H1 (cell line): ENCODE results near the gene GPR176. TPM values are rescaled to one million over a fixed set of nuclear protein-coding genes. Genes with fewer than 3 reads are reported as not detected.

Experiments
- CTCF ChIA-PET: fragments of 300-600 bp; sonication (Branson Sonifier 250); formaldehyde crosslinking; loops from one replicate; lab custom pipeline; 2021; ENCODE audit not compliant: partially characterized antibody; lab: Charles Lee
- POLR2A ChIA-PET: fragments of 300-600 bp; sonication (Branson Sonifier 250); formaldehyde crosslinking; loops from one replicate; lab custom pipeline; 2021; ENCODE audit warnings: inconsistent platforms; ENCODE audit not compliant: partially characterized antibody; lab: Charles Lee
- DNase-seq, 2 experiments: peaks; one replicate each; pipeline versions ENCODE4 v3.0.0 to v3.0.0-alpha.2; 2010 to 2022; ENCODE audit warnings: low spot score in 2 of 2, low read depth in 1 of 2, mixed read lengths in 1 of 2
- FAIRE-seq: peaks from 2 replicates; lab custom pipeline; 2011; peaks lifted over from hg19 to GRCh38; lab: Jason Lieb, UNC
- H2AFZ ChIP-seq: 2 replicates; pipeline ENCODE4 v1.8.1; 2012; ENCODE audit warnings: low read length, inconsistent platforms
- H2AK5ac ChIP-seq: 2 replicates; pipeline ENCODE4 v1.6.1; 2013; ENCODE audit warnings: low read depth, low read length
- H2BK120ac ChIP-seq: replicated peaks from 2 replicates; pipeline ENCODE3; 2013; ENCODE audit warnings: low read depth, low read length, inconsistent platforms
- H2BK12ac ChIP-seq: 2 replicates; pipeline ENCODE4 v1.6.1; 2013; ENCODE audit warnings: low read depth, low read length
- H2BK15ac ChIP-seq: 2 replicates; pipeline ENCODE4 v1.6.1; 2013; ENCODE audit warnings: low read length
- H2BK20ac ChIP-seq: 2 replicates; pipeline ENCODE4 v1.6.1; 2013; ENCODE audit warnings: low read length
- H2BK5ac ChIP-seq: 2 replicates; pipeline ENCODE4 v1.6.1; 2013; ENCODE audit warnings: low read depth, low read length
- H3K14ac ChIP-seq: 2 replicates; pipeline ENCODE4 v1.6.1; 2013; ENCODE audit warnings: inconsistent platforms; ENCODE audit not compliant: insufficient read length
- H3K18ac ChIP-seq: 2 replicates; pipeline ENCODE4 v1.6.1; 2013; ENCODE audit warnings: low read length; ENCODE audit errors: extremely low read depth
- H3K23ac ChIP-seq: 2 replicates; pipeline ENCODE4 v1.6.1; 2013; ENCODE audit warnings: inconsistent platforms; ENCODE audit not compliant: insufficient read length
- H3K23me2 ChIP-seq: 2 replicates; pipeline ENCODE4 v1.6.1; 2013; ENCODE audit warnings: low read depth, low read length
- H3K27ac ChIP-seq: 2 replicates; pipeline ENCODE4 v1.6.1; 2011; ENCODE audit warnings: low read depth, low read length, inconsistent platforms
- H3K27me3 ChIP-seq, 4 experiments: replicated peaks in 1 of 4; 1 replicate in 1 of 4; 2 replicates in 3 of 4; pipeline versions ENCODE4 v1.6.1 to v1.8.1; 2011 to 2013; ENCODE audit warnings: low read length in 3 of 4, mild to moderate bottlenecking in 3 of 4, inconsistent platforms in 2 of 4, mixed read lengths in 2 of 4, moderate library complexity in 1 of 4; ENCODE audit not compliant: control insufficient read depth in 3 of 4, insufficient read depth in 3 of 4; ENCODE audit errors: extremely low read depth in 1 of 4
- H3K36me3 ChIP-seq, 4 experiments: 2 replicates each; pipeline versions ENCODE4 v1.6.1 to v1.8.1; 2011 to 2013; ENCODE audit warnings: mild to moderate bottlenecking in 4 of 4, low read length in 3 of 4, moderate library complexity in 2 of 4, control low read depth in 1 of 4, inconsistent platforms in 1 of 4; ENCODE audit not compliant: insufficient read depth in 4 of 4, control insufficient read depth in 2 of 4
- H3K4ac ChIP-seq: replicated peaks from 2 replicates; pipeline ENCODE3; 2013; ENCODE audit warnings: low read length, low read depth, mixed read lengths, inconsistent platforms; ENCODE audit not compliant: insufficient read length
- H3K4me1 ChIP-seq, 4 experiments: replicated peaks in 1 of 4; 1 replicate in 1 of 4; 2 replicates in 3 of 4; pipeline versions ENCODE4 v1.6.1 to v1.8.1; 2011 to 2013; ENCODE audit warnings: low read length in 3 of 4, inconsistent platforms in 2 of 4, mixed read lengths in 1 of 4; ENCODE audit not compliant: insufficient read depth in 4 of 4, control insufficient read depth in 3 of 4
- H3K4me2 ChIP-seq, 2 experiments: 2 replicates each; pipeline versions ENCODE4 v1.6.1 to v1.8.1; 2011 to 2013; ENCODE audit warnings: low read depth in 2 of 2, low read length in 2 of 2, control low read depth in 1 of 2, inconsistent platforms in 1 of 2, mild to moderate bottlenecking in 1 of 2; ENCODE audit not compliant: insufficient read depth in 1 of 2
- H3K4me3 ChIP-seq, 4 experiments: fragments of 200-600, 300-600 bp in 1 of 4; sonication (generic), shearing (Covaris generic), sonication (Bioruptor Twin) in 1 of 4; 2 replicates each; pipeline versions ENCODE4 v1.5.1 to v1.8.1; 2011 to 2016; ENCODE audit warnings: low read length in 4 of 4, low read depth in 3 of 4, control low read depth in 2 of 4, inconsistent platforms in 2 of 4, mild to moderate bottlenecking in 2 of 4, mixed read lengths in 1 of 4, moderate library complexity in 1 of 4; ENCODE audit not compliant: insufficient read depth in 2 of 4; ENCODE audit errors: extremely low read depth in 1 of 4
- H3K56ac ChIP-seq: replicated peaks from 2 replicates; pipeline ENCODE3; 2013; ENCODE audit warnings: low read depth, mild to moderate bottlenecking, mixed read lengths, low read length, inconsistent platforms; ENCODE audit not compliant: insufficient read length
- H3K79me1 ChIP-seq: 2 replicates; pipeline ENCODE4 v1.6.1; 2013; ENCODE audit warnings: low read depth, low read length, control low read depth
- H3K79me2 ChIP-seq, 2 experiments: 2 replicates each; pipeline versions ENCODE4 v1.6.1 to v1.8.1; 2012 to 2013; ENCODE audit warnings: low read length in 2 of 2, mild to moderate bottlenecking in 2 of 2, inconsistent platforms in 1 of 2; ENCODE audit not compliant: insufficient read depth in 2 of 2, control insufficient read depth in 1 of 2
- H3K9ac ChIP-seq, 4 experiments: replicated peaks in 1 of 4; 1 replicate in 1 of 4; 2 replicates in 3 of 4; pipeline versions ENCODE4 v1.6.1 to v1.8.1; 2011 to 2013; ENCODE audit warnings: low read depth in 3 of 4, low read length in 3 of 4, control low read depth in 2 of 4, mild to moderate bottlenecking in 2 of 4, moderate library complexity in 2 of 4, inconsistent platforms in 1 of 4; ENCODE audit errors: extremely low read depth in 1 of 4
- H3K9me3 ChIP-seq, 2 experiments: 2 replicates each; pipeline versions ENCODE4 v1.6.1 to v1.8.1; 2012 to 2013; ENCODE audit warnings: mild to moderate bottlenecking in 2 of 2, moderate library complexity in 2 of 2, control low read depth in 1 of 2, inconsistent platforms in 1 of 2, low read depth in 1 of 2, low read length in 1 of 2, mixed read lengths in 1 of 2; ENCODE audit not compliant: insufficient read depth in 2 of 2
- H4K20me1 ChIP-seq, 2 experiments: replicated peaks in 1 of 2; 2 replicates each; pipeline versions ENCODE3 to v1.8.1; 2011 to 2013; ENCODE audit warnings: inconsistent platforms in 2 of 2, low read length in 2 of 2, mild to moderate bottlenecking in 1 of 2; ENCODE audit not compliant: insufficient read depth in 2 of 2, control insufficient read depth in 1 of 2
- H4K5ac ChIP-seq: 2 replicates; pipeline ENCODE4 v1.6.1; 2013; ENCODE audit warnings: low read length, low read depth, mixed read lengths, inconsistent platforms; ENCODE audit not compliant: insufficient read length
- H4K8ac ChIP-seq: 2 replicates; pipeline ENCODE4 v1.8.0; 2013; ENCODE audit warnings: mild to moderate bottlenecking, moderate library complexity, low read length, inconsistent platforms; ENCODE audit not compliant: insufficient read depth; ENCODE audit errors: extremely low read depth
- H4K91ac ChIP-seq: replicated peaks from 2 replicates; pipeline ENCODE3; 2013; ENCODE audit warnings: low read length, mixed read lengths, inconsistent platforms; ENCODE audit not compliant: insufficient read length
- EP300 ChIP-seq, 2 experiments: IDR thresholded peaks; 1 replicate in 1 of 2; 2 replicates in 1 of 2; pipeline ENCODE4 v1.6.1; 2011 to 2012; ENCODE audit warnings: low read depth in 2 of 2, low read length in 2 of 2, mild to moderate bottlenecking in 2 of 2, borderline replicate concordance in 1 of 2, inconsistent platforms in 1 of 2, moderate library complexity in 1 of 2
- EZH2 ChIP-seq: fragments of 200-600 bp; sonication (generic); IDR thresholded peaks from 2 replicates; pipeline ENCODE4 v1.7.1; 2012; ENCODE audit warnings: low read depth, mild to moderate bottlenecking, moderate library complexity, low read length, inconsistent platforms; ENCODE audit not compliant: severe bottlenecking
- KDM4A ChIP-seq: IDR thresholded peaks from one replicate; pipeline ENCODE4 v1.7.1; 2012; ENCODE audit warnings: low read depth, mild to moderate bottlenecking, moderate library complexity, low read length, inconsistent platforms; ENCODE audit not compliant: severe bottlenecking
- NANOG ChIP-seq: IDR thresholded peaks from 2 replicates; pipeline ENCODE4 v1.6.1; 2011; ENCODE audit warnings: low read length, low read depth, mild to moderate bottlenecking, inconsistent platforms; ENCODE audit not compliant: insufficient read depth, poor library complexity, severe bottlenecking
- NRF1 ChIP-seq: IDR thresholded peaks from 2 replicates; pipeline ENCODE4 v1.6.1; 2011; ENCODE audit warnings: mild to moderate bottlenecking, low read depth, low read length, improper control_type of control experiment
- PHF8 ChIP-seq: fragments of 200-600 bp; sonication (generic); conservative IDR thresholded peaks from 2 replicates; pipeline ENCODE4 v1.7.1; 2012; ENCODE audit warnings: low read depth, mild to moderate bottlenecking, inconsistent platforms, low read length, moderate library complexity
- SIN3A ChIP-seq, 2 experiments: IDR thresholded peaks in 1 of 2; conservative IDR thresholded peaks in 1 of 2; 2 replicates each; pipeline ENCODE4 v1.6.1; 2011 to 2012; ENCODE audit warnings: low read length in 2 of 2, improper control_type of control experiment in 1 of 2, low read depth in 1 of 2, mild to moderate bottlenecking in 1 of 2
- SP2 ChIP-seq: IDR thresholded peaks from 2 replicates; pipeline ENCODE4 v1.6.1; 2012; ENCODE audit warnings: mild to moderate bottlenecking, low read length, inconsistent platforms
- TAF1 ChIP-seq: IDR thresholded peaks from 2 replicates; pipeline ENCODE4 v1.6.1; 2011; ENCODE audit warnings: mild to moderate bottlenecking, low read depth, low read length
- WGBS, 2 experiments: shearing (Covaris generic) in 1 of 2; methylation state at CpG; one replicate each; pipeline versions ENCODE4 v1.1.6 to v1.1.7; 2013 to 2015; ENCODE audit warnings: low lambda C conversion rate in 2 of 2, mixed read lengths in 2 of 2, inconsistent platforms in 1 of 2, low coverage in 1 of 2, missing lambda C conversion rate in 1 of 2; ENCODE audit not compliant: insufficient replicate concordance in 2 of 2, insufficient coverage in 1 of 2, insufficient read length in 1 of 2; ENCODE audit errors: extremely low coverage in 1 of 2, missing lambda C conversion rate in 1 of 2; 5-methylcytosine and 5-hydroxymethylcytosine counted together
- polyA plus RNA-seq, 7 experiments: library from polyadenylated mRNA; depleted of rRNA in 3 of 7; stranded (reverse) in 5 of 7; unstranded in 2 of 7; fragments of >200 nt in 5 of 7; fragments of 200-250 nt in 2 of 7; gene quantifications; 1 replicate in 5 of 7; 2 replicates in 1 of 7; 4 replicates in 1 of 7; pipeline versions ENCODE4 v1.2.1 to v1.2.3, GENCODE V29; 2011 to 2013; ENCODE audit warnings: missing spikeins in 2 of 7, mixed read lengths in 2 of 7
- total RNA-seq: library from RNA; stranded (reverse); fragmentation: NEBNext Ultra II Directional; extraction: Animal tissue kit (Norgen Biotek cat#: 25700); gene quantifications from 2 replicates; pipeline ENCODE4 v1.2.1, GENCODE V29; 2021
- TF ChIP-seq, protein P1 (sequence below), 3 experiments: IDR thresholded peaks; 1 replicate in 2 of 3; 2 replicates in 1 of 3; pipeline versions ENCODE4 v1.5.1 to v1.6.1; 2011; ENCODE audit warnings: low read length in 3 of 3, mild to moderate bottlenecking in 3 of 3, inconsistent platforms in 2 of 3, low read depth in 1 of 3, moderate library complexity in 1 of 3; ENCODE audit not compliant: insufficient read depth in 1 of 3; ENCODE audit errors: control extremely low read depth in 1 of 3

The GPR176 gene
- total and polyA plus RNA-seq, 2 of the 8 experiments (the other 6 are each of a cell fraction or from before 2014, with no cell fraction given), result 190 to 281 TPM

DNA sequence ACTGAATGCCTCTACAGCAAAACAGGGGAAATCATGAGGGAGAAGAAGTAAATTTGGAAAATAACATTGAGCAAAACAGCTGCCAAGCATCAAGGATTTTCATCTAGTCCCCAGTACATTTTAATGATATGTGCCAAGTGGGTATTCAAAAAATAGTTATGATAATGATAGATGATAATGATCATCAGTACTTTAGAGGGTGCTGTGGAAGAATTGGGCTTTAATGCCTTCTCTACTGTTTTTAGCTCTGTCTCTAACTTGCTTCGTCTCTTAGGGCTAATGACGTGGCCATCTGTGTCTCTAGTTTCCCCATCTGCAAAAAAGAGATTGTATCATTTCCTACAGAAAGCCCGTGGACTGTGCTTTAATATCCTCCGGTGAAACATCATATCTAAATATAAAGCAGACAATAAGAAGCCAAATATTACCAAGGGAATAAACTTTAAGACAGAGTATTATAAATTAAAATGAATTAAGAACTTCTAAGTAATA is 127.2 kb downstream of the GPR176 start:
- H2AK5ac ChIP-seq, result no peak overlapping the region
- CTCF ChIA-PET, result no interaction called here
- H2AFZ ChIP-seq, result no peak overlapping the region
- no peak for TF ChIP-seq EP300 (IDR thresholded peaks at IDR 0.05; ENCODE audit: borderline replicate concordance in 1 of 2, low read depth in 2 of 2, low read length in 2 of 2)
- no peak for TF ChIP-seq NRF1
- no peak for TF ChIP-seq TAF1
- no peak for TF ChIP-seq PHF8
- TF ChIP-seq SP2, result no peak
- TF ChIP-seq, protein P1, sequence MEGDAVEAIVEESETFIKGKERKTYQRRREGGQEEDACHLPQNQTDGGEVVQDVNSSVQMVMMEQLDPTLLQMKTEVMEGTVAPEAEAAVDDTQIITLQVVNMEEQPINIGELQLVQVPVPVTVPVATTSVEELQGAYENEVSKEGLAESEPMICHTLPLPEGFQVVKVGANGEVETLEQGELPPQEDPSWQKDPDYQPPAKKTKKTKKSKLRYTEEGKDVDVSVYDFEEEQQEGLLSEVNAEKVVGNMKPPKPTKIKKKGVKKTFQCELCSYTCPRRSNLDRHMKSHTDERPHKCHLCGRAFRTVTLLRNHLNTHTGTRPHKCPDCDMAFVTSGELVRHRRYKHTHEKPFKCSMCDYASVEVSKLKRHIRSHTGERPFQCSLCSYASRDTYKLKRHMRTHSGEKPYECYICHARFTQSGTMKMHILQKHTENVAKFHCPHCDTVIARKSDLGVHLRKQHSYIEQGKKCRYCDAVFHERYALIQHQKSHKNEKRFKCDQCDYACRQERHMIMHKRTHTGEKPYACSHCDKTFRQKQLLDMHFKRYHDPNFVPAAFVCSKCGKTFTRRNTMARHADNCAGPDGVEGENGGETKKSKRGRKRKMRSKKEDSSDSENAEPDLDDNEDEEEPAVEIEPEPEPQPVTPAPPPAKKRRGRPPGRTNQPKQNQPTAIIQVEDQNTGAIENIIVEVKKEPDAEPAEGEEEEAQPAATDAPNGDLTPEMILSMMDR (IDR thresholded peaks at IDR 0.05; ENCODE audit: control extremely low read depth in 1 of 3, insufficient read depth in 1 of 3, low read depth in 1 of 3, low read length in 3 of 3), result no peak
- TF ChIP-seq SIN3A (conservative IDR thresholded peaks at IDR 0.05 in 1 of 2, IDR thresholded peaks at IDR 0.05 in 1 of 2; ENCODE audit: low read depth in 1 of 2, low read length in 2 of 2), result no peak
- TF ChIP-seq KDM4A, result no peak
- TF ChIP-seq EZH2, result no peak
- no peak for TF ChIP-seq NANOG

More for the DNA sequence above, 127.2 kb downstream of the GPR176 start:
- H3K79me1 ChIP-seq, result no peaks in the 10 kb centered on the region
- H3K4me3 ChIP-seq, result no peak overlapping the region
- H2BK12ac ChIP-seq, result no peak overlapping the region
- no peaks in the 10 kb centered on the region for H3K79me2 ChIP-seq
- no peak overlapping the region for H4K8ac ChIP-seq
- no peak overlapping the region for H3K14ac ChIP-seq
- H2BK20ac ChIP-seq, result no peak overlapping the region
- no peaks in the 10 kb centered on the region for H3K9me3 ChIP-seq
- no peaks in the 10 kb centered on the region for H3K27me3 ChIP-seq
- H2BK120ac ChIP-seq, result no peak overlapping the region
- H3K27ac ChIP-seq, result no peak overlapping the region
- no peak overlapping the region for H2BK15ac ChIP-seq
- H3K36me3 ChIP-seq, result no peaks in the 10 kb centered on the region
- H3K9ac ChIP-seq, result no peak overlapping the region
- no peak overlapping the region for H3K4me2 ChIP-seq
- H2BK5ac ChIP-seq, result no peak overlapping the region
- H3K23me2 ChIP-seq, result no peaks in the 10 kb centered on the region; the same call in 1 of the 2 replicates
- no peaks in the 10 kb centered on the region for H4K20me1 ChIP-seq
- H3K56ac ChIP-seq, result no peak overlapping the region
- H4K91ac ChIP-seq, result no peak overlapping the region
- H3K4me1 ChIP-seq, result peaks cover 2 to 12% (median 9%) of the 10 kb centered on the region in 4 experiments; a peak in 6 of 7 replicates
- no peak for FAIRE-seq
- 94% methylated on average over 4 of the region's 4 CpGs; no CpG with 5 or more reads in 1 of the 2 experiments for WGBS, 2 experiments
- H3K4ac ChIP-seq, result no peak overlapping the region
- H4K5ac ChIP-seq, result no peak overlapping the region
- POLR2A ChIA-PET, result no interaction called here
- H3K18ac ChIP-seq, result no peak overlapping the region
- no peak for DNase-seq
- no peak overlapping the region for H3K23ac ChIP-seq
